Measurements from ENCODE around the gene SMAGP. TPM values are rescaled to one million over a fixed set of nuclear protein-coding genes. Genes with fewer than 3 reads are reported as not detected.

Gene SMAGP
- total RNA-seq, 1 experiment from 2014 or later: 16.8 TPM

DNA sequence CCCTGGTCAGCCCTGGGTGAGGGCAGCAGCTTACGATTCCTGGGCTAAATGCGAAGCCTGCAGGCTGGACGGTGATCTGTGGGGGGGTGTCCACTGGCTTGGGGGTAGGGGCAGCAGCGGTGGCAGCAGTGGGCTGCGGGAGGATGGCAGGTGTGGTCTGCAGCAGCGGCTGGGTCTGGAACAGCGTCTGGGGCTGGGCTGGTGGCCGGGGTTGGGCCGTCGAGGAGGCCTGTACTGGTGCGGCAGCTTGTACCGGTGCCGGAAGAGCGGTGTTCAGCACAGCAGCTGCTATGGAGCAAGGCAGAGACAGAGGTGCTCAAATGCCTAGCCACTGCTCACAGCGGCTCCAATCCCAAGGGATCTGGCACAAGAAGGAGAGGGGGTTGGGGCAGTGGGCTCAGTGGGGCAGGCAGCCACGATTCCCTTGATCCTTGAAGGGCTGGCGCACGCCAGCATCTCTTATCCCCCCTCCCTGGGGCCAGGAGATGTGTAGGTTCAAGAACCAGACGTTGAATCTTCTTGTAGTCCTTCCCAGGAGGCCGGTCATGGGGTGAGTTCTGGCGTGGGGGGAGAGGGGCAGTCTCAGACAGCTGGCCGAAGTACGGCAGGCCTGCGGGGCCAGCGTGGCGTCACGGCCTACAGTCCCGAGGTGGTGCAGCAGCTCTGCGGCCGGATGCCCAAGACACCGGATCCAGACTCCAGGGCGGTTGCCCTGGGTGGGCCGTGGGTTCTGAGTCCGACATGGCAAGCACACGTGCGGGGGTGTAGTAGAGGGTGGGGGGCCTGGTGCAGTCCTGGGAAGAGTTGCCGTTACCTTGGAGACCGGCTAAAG is 72.3 kb downstream of the SMAGP start:
- DNase-seq (ENCODE audit: low spot score): no peak

DNA sequence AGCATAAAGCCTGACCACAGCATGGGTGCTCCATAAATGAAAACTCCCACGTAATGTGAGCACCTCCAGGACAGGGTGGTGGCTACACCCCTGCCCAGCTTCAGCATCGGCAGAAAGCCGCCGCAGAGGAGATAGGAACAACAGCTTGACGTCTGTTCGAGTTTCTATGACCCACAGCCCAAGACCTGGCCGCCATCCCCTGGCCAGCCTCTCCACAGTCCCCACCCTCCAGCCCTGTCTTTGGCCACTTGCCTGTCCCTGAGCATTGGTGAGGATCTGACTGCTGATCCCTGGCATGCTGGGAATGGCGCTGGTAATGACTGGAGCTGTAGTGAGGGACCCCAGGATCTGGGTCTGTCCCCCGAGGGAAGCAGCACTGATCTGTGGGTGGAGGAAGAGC is 73.7 kb downstream of the SMAGP start:
- no peak for DNase-seq (ENCODE audit: low spot score)

DNA sequence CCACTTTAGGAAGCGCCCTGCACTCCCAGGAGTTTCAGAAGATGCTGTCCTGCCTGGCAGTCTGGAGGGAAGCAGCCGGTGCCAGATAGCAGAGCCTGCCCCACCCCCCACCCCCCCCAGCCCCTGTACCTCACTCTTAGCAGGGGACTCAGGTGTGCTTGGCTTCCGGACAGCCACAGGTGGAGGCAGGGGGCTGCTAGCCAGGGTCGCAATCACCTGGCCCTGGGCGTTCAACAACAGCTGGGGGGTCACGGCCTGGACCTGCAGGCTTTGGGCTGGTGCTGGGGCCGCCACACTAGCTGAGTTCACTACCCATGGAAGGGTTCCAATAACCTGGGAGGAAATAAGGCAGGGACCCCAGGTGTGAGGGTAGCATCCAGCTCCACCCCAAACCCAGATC is 74.4 kb downstream of the SMAGP start:
- no peak for DNase-seq (ENCODE audit: low spot score)

Other genes starting within 250 kb of the SMAGP start
- 41.3 and 51.6 TPM in 2 replicates for gene SLC11A2, start 244.0 kb downstream of the SMAGP start, total RNA-seq (2014; rRNA removed; shearing (Covaris generic))
- 21.9 and 23.7 TPM in 2 replicates for gene LETMD1, start 222.1 kb downstream of the SMAGP start, total RNA-seq (2014; rRNA removed; shearing (Covaris generic))
- 18.4 and 32.3 TPM in 2 replicates for gene CSRNP2, start 186.8 kb downstream of the SMAGP start, total RNA-seq (2014; rRNA removed; shearing (Covaris generic))
- 8.1 and 19.7 TPM in 2 replicates for gene TFCP2, start 97.3 kb downstream of the SMAGP start, total RNA-seq (2014; rRNA removed; shearing (Covaris generic))
- 0.81 and 1.0 TPM in 2 replicates for gene POU6F1, start 52.4 kb downstream of the SMAGP start, total RNA-seq (2014; rRNA removed; shearing (Covaris generic))
- gene DAZAP2, start 31.6 kb downstream of the SMAGP start, total RNA-seq (2014; rRNA removed; shearing (Covaris generic)): 187 and 225 TPM in 2 replicates
- not detected in 2 replicates for gene BIN2, start 53.8 kb upstream of the SMAGP start, total RNA-seq (2014; rRNA removed; shearing (Covaris generic))
- gene CELA1, start 76.3 kb upstream of the SMAGP start, total RNA-seq (2014; rRNA removed; shearing (Covaris generic)): not detected in 2 replicates
- 16.5 and 38.0 TPM in 2 replicates for gene GALNT6, start 121.0 kb upstream of the SMAGP start, total RNA-seq (2014; rRNA removed; shearing (Covaris generic))
- gene SLC4A8, start 154.4 kb upstream of the SMAGP start, total RNA-seq (2014; rRNA removed; shearing (Covaris generic)): 7.5 and 14.4 TPM in 2 replicates